Activated CD8-positive, alpha-beta T cell treated with anti-CD3 and anti-CD28 coated beads for 36 hours (primary cell): ENCODE measurements around the gene ACYP2. TPM values are rescaled to one million over a fixed set of nuclear protein-coding genes. Genes with fewer than 3 reads are reported as not detected.
A peak's percentile ranks its signal among the peaks of the same experiment; 100 is the strongest.

ENCODE experiments used
- ATAC-seq: fragments of 200-7000 bp; cut with Tn5 transposase; one replicate; pipeline ENCODE4 v1.10.0; 2021; ENCODE audit warnings: mild to moderate bottlenecking, moderate library complexity
- CTCF ChIA-PET: fragments of 350-600 bp; sonication (Branson Sonifier 250); formaldehyde crosslinking; loops from one replicate; lab custom pipeline; 2021; ENCODE audit warnings: antibody characterized with exemption; lab: Charles Lee
- POLR2A ChIA-PET: fragments of 350-600 bp; sonication (Branson Sonifier 250); formaldehyde crosslinking; loops from one replicate; lab custom pipeline; 2021; ENCODE audit warnings: antibody characterized with exemption; lab: Charles Lee
- DNase-seq: peaks from one replicate; pipeline ENCODE4 v3.0.0-alpha.2; 2020
- H3K27ac Mint-ChIP-seq: one replicate; pipeline ENCODE4 v1.8.0; 2021; ENCODE audit warnings: mild to moderate bottlenecking, mixed read lengths
- H3K27me3 Mint-ChIP-seq: one replicate; pipeline ENCODE4 v1.8.0; 2021; ENCODE audit warnings: mixed read lengths
- H3K36me3 Mint-ChIP-seq: one replicate; pipeline ENCODE4 v1.8.0; 2021; ENCODE audit warnings: low read depth, mixed read lengths
- H3K4me1 Mint-ChIP-seq: one replicate; pipeline ENCODE4 v1.8.0; 2021; ENCODE audit warnings: low read depth, mixed read lengths
- H3K4me3 Mint-ChIP-seq: one replicate; pipeline ENCODE4 v1.8.0; 2021; ENCODE audit warnings: mild to moderate bottlenecking, moderate library complexity, mixed read lengths
- H3K9me3 Mint-ChIP-seq: one replicate; pipeline ENCODE4 v1.8.0; 2021; ENCODE audit warnings: mixed read lengths
- intact Hi-C: fragments of 100-400 bp; cut with micrococcal nuclease; formaldehyde crosslinking; loops from one replicate; pipeline ENCODE4 v1.10.0; 2022
- total RNA-seq, 2 experiments: library from RNA; stranded (reverse); gene quantifications; one replicate each; pipeline ENCODE4 v1.2.3, GENCODE V29; 2021
- TF ChIP-seq, protein P1 (sequence below): fragments of 200-600 bp; IDR thresholded peaks from one replicate; pipeline ENCODE4 v1.8.0; 2022; ENCODE audit warnings: antibody characterized with exemption, mild to moderate bottlenecking

ACYP2 gene
- total RNA-seq, 2 experiments from 2014 or later, result 5.8 to 6.0 TPM

DNA sequence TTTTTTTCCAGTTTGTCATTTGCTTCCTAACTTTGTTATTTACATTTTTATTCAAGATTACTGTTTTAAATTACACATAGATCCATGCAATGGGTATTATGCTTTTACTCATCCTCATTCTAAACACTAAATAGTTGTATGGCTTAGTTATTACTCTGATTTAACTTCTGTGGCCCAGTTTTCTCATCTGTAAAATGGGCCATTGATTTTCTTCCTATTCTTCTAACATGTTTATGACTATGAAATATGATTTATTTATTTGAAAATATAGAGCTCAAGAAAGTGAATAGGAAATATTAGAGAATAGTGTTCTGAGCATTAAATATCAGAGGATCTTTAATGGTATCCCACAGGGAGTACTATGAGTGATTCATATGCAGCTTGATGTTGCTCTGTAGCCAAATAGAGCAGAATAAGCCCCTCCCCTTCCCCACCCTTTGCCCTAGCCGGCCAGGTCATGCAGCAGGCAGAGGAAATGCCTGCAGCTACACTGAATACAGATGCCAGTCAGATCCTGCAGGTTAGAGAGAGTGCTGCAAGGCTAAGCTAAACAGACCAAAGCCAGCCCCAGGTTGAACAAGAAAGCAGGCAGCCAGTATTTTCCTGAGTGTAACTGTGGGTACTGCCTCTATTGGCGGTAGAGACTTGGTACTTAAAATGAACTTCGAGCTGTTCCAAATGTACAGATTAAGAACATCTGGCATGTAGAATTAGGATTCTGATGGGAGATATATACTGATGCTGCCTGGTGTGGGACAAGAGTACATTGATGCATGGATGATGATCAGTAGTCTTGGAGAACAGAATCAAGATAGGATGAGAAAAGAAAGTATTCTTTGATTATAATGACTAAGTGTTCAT is 11.7 kb upstream of the ACYP2 start:
- peak; percentile 52 for DNase-seq
- ChIA-PET POLR2A (no interaction called here), CTCF (no interaction called here)
- H3K4me1 Mint-ChIP-seq, result peaks cover 7% of the 10 kb centered on the region
- ATAC-seq, result peak; percentile 96
- no peaks in the 10 kb centered on the region for H3K9me3 Mint-ChIP-seq
- intact Hi-C loops, result loop anchor here (5.0 kb wide), 1 partner anchor 399 kb away; no protein-coding TSS in a partner anchor
- TF ChIP-seq, protein P1, sequence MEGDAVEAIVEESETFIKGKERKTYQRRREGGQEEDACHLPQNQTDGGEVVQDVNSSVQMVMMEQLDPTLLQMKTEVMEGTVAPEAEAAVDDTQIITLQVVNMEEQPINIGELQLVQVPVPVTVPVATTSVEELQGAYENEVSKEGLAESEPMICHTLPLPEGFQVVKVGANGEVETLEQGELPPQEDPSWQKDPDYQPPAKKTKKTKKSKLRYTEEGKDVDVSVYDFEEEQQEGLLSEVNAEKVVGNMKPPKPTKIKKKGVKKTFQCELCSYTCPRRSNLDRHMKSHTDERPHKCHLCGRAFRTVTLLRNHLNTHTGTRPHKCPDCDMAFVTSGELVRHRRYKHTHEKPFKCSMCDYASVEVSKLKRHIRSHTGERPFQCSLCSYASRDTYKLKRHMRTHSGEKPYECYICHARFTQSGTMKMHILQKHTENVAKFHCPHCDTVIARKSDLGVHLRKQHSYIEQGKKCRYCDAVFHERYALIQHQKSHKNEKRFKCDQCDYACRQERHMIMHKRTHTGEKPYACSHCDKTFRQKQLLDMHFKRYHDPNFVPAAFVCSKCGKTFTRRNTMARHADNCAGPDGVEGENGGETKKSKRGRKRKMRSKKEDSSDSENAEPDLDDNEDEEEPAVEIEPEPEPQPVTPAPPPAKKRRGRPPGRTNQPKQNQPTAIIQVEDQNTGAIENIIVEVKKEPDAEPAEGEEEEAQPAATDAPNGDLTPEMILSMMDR, result no peak
- H3K36me3 Mint-ChIP-seq, result no peaks in the 10 kb centered on the region
- H3K27me3 Mint-ChIP-seq, result no peaks in the 10 kb centered on the region
- H3K4me3 Mint-ChIP-seq, result no peak overlapping the region
- no peak overlapping the region for H3K27ac Mint-ChIP-seq

GRCh38 chr2:54106631-54107454 is 8.6 kb upstream of the ACYP2 start:
- H3K36me3 Mint-ChIP-seq, result no peaks in the 10 kb centered on the region
- POLR2A ChIA-PET, result interaction anchor here (0.5 kb wide), 1 partner anchor 522 kb away, joined by 3 read pairs; no protein-coding TSS in a partner anchor
- intact Hi-C loops, result no loop called here

GRCh38 chr2:54107455-54107764 is 8.0 kb upstream of the ACYP2 start:
- no peak overlapping the region for H3K27ac Mint-ChIP-seq
- no peak for ATAC-seq
- no peaks in the 10 kb centered on the region for H3K36me3 Mint-ChIP-seq
- intact Hi-C loops, result no loop called here
- CTCF ChIA-PET, result interaction anchor here (0.8 to 3.0 kb wide), 31 partner anchors 9 to 737 kb away, joined by 3 to 34 read pairs (median 4); partner anchors contain the start of gene ACYP2
- H3K4me1 Mint-ChIP-seq, result peaks cover 7% of the 10 kb centered on the region
- no peaks in the 10 kb centered on the region for H3K9me3 Mint-ChIP-seq
- DNase-seq, result no peak
- POLR2A ChIA-PET, result no interaction called here
- H3K4me3 Mint-ChIP-seq, result no peak overlapping the region
- TF ChIP-seq, protein P1, result no peak
- peaks cover 2% of the 10 kb centered on the region for H3K27me3 Mint-ChIP-seq

More at GRCh38 chr2:54106631-54107454, 8.6 kb upstream of the ACYP2 start:
- no peak overlapping the region for H3K4me3 Mint-ChIP-seq
- peak; percentile 69 for ATAC-seq
- CTCF ChIA-PET, result interaction anchor here (0.7 to 3.0 kb wide), 34 partner anchors 9 to 738 kb away, joined by 3 to 34 read pairs (median 4); partner anchors contain the start of gene ACYP2
- TF ChIP-seq, protein P1, result peak; percentile 68
- peak; percentile 64 for DNase-seq
- no peaks in the 10 kb centered on the region for H3K9me3 Mint-ChIP-seq
- peaks cover 7% of the 10 kb centered on the region for H3K4me1 Mint-ChIP-seq
- H3K27me3 Mint-ChIP-seq, result peaks cover 2% of the 10 kb centered on the region
- no peak overlapping the region for H3K27ac Mint-ChIP-seq

GRCh38 chr2:54107903-54108615 is 7.4 kb upstream of the ACYP2 start:
- H3K9me3 Mint-ChIP-seq, result no peaks in the 10 kb centered on the region
- peaks cover 2% of the 10 kb centered on the region for H3K27me3 Mint-ChIP-seq
- no peak for DNase-seq
- TF ChIP-seq, protein P1, result no peak
- no peak for ATAC-seq
- H3K4me1 Mint-ChIP-seq, result peaks cover 7% of the 10 kb centered on the region
- H3K27ac Mint-ChIP-seq, result no peak overlapping the region
- H3K4me3 Mint-ChIP-seq, result no peak overlapping the region
- CTCF ChIA-PET, result interaction anchor here (1.0 to 3.0 kb wide), 14 partner anchors 8 to 731 kb away, joined by 3 to 34 read pairs (median 4); partner anchors contain the start of gene ACYP2
- H3K36me3 Mint-ChIP-seq, result no peaks in the 10 kb centered on the region
- POLR2A ChIA-PET, result no interaction called here
- intact Hi-C loops, result no loop called here
